ENCODE results near the gene FKBP8. TPM values are rescaled to one million over a fixed set of nuclear protein-coding genes. Genes with fewer than 3 reads are reported as not detected.

The FKBP8 gene
- total RNA-seq, 2 experiments from 2014 or later = 245 to 247 TPM

DNA sequence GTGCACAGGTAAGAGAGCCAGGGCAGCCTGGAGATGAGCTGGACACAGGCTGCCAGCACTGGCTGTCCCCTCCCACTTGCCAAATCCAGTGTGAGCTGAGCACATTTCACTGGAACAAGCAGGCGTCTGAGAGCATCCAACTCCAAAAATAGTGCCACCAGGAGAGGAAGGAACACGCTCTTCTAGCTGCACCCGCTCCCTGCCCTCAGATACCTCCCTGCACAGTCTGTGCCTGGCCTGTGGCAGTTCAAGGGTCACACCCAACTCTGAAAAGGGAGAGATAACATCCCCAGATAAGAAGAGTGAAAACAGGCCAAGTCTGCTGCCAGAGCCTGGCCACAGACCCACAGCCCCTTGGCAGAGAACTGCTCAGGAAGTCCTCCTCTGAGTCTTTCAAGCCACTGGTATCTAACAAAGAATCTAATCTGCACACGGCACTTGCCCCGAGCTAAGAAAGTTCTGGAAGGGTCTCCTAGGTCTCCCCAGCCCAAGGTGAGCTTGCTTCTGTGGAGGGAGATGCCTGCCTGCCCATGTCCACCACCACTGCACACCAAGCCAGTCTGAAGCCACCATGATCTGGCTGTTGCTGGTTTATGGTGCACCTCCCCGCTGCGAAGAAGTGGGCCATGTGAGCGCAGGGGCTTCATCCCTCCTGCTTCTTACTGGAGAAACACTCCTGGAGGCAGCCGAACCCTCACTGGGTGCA, 36.2 kb downstream of the FKBP8 start:
- DNase-seq (peak; percentile 62), ATAC-seq (peak; percentile 81)
- POLR2A ChIA-PET = interaction anchor here (0.6 to 2.1 kb wide), 8 partner anchors 10 to 125 kb away, joined by 3 to 7 read pairs (median 4); partner anchors contain the start of gene ELL
- Mint-ChIP-seq H3K36me3 (ENCODE audit: low read depth) (peaks cover 3% of the 10 kb centered on the region), H3K4me3 (peak overlapping the region; percentile 45), H3K27ac (peak overlapping the region; percentile 90), H3K9me3 (ENCODE audit: insufficient read depth) (no peaks in the 10 kb centered on the region), H3K27me3 (ENCODE audit: low read depth) (no peaks in the 10 kb centered on the region), H3K4me1 (ENCODE audit: low read depth) (peaks cover 76% of the 10 kb centered on the region)
- CTCF ChIA-PET = interaction anchor here (0.8 to 6.8 kb wide), 10 partner anchors 8 to 341 kb away, joined by 3 to 78 read pairs (median 3); partner anchors contain the start of gene ELL

- H3K27me3 Mint-ChIP-seq (ENCODE audit: low read depth) = no peaks in the 10 kb centered on the region
- CTCF ChIA-PET = interaction anchor here (0.8 to 6.8 kb wide), 10 partner anchors 7 to 342 kb away, joined by 3 to 78 read pairs (median 3); partner anchors contain the start of gene ELL
- ATAC-seq = peak; percentile 18
- peak overlapping the region; percentile 90 for H3K27ac Mint-ChIP-seq
- POLR2A ChIA-PET = interaction anchor here (1.0 to 2.1 kb wide), 5 partner anchors 9 to 66 kb away, joined by 3 to 7 read pairs (median 4); partner anchors contain the start of gene ELL
- peaks cover 84% of the 10 kb centered on the region for H3K4me1 Mint-ChIP-seq (ENCODE audit: low read depth)
- no peak for DNase-seq
- peaks cover 3% of the 10 kb centered on the region for H3K36me3 Mint-ChIP-seq (ENCODE audit: low read depth)
- peak overlapping the region; percentile 45 for H3K4me3 Mint-ChIP-seq
- no peaks in the 10 kb centered on the region for H3K9me3 Mint-ChIP-seq (ENCODE audit: insufficient read depth)
These were observed 37.1 kb downstream of the FKBP8 start for GRCh38 chr19:18506101-18506930.

- Mint-ChIP-seq H3K27ac (peak overlapping the region; percentile 90), H3K36me3 (ENCODE audit: low read depth) (peaks cover 3% of the 10 kb centered on the region), H3K9me3 (ENCODE audit: insufficient read depth) (no peaks in the 10 kb centered on the region), H3K4me1 (ENCODE audit: low read depth) (peaks cover 93% of the 10 kb centered on the region), H3K27me3 (ENCODE audit: low read depth) (no peaks in the 10 kb centered on the region), H3K4me3 (no peak overlapping the region)
- ChIA-PET CTCF (interaction anchor here (1.1 to 4.7 kb wide), 2 partner anchors 16 to 34 kb away, joined by 3 to 25 read pairs; no protein-coding TSS in a partner anchor), POLR2A (interaction anchor here (0.6 to 0.8 kb wide), 2 partner anchors 23 to 32 kb away, joined by 3 read pairs; no protein-coding TSS in a partner anchor)
- ATAC-seq = no peak
- DNase-seq = no peak
These were observed 38.3 kb downstream of the FKBP8 start for GRCh38 chr19:18504886-18505610.

DNA sequence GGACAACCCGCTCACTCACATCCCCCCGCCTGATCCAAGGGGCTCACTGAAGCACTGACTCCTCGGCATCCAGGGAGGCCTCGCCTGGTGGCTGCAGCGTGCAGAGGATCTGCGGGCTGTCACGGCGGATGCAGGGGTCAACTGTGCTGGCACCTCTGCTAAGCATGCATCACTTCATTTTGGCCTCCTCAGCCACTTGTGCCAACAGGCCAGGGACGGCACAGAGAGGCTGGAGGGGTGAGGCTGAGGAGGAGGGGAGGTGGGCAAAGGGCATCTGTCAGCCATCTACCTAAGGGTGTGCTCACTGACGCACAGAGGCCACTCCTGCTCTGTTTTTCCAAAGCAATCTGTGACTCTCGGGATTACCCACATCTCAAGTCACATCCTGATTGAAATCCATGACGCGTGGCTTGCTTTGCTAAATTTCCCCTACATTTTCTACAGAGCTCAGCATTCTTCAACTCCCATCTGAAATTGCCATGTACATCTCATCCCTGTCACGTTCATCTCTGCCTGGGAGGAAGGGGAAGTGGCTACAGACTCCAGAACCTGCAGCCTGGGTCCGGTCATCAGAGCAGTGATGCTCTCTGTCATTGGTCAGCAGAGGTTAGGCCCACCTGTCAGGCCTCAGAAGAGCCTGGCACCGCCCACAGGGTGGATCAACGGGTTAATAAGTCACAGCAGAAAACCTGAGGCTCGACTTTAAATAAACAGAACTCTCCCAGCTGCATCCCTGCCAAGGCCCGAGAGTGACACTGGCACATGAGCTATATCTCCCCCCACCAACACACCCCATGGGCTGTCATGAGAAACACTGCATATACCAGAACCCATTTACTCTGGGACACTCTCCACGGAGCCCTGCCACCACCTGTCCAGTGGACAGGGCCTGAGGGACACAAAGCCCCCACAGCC, 39.1 kb downstream of the FKBP8 start:
- Mint-ChIP-seq H3K27me3 (ENCODE audit: low read depth) (no peaks in the 10 kb centered on the region), H3K27ac (peak overlapping the region; percentile 90), H3K4me1 (ENCODE audit: low read depth) (peaks cover 94% of the 10 kb centered on the region), H3K4me3 (no peak overlapping the region), H3K9me3 (ENCODE audit: insufficient read depth) (no peaks in the 10 kb centered on the region), H3K36me3 (ENCODE audit: low read depth) (peaks cover 3% of the 10 kb centered on the region)
- POLR2A ChIA-PET = no interaction called here
- CTCF ChIA-PET = interaction anchor here (0.6 to 4.7 kb wide), 4 partner anchors 14 to 85 kb away, joined by 3 to 25 read pairs (median 4); no protein-coding TSS in a partner anchor
- DNase-seq (no peak), ATAC-seq (no peak)

- ChIA-PET CTCF (interaction anchor here (0.6 to 4.7 kb wide), 4 partner anchors 15 to 86 kb away, joined by 3 to 25 read pairs (median 4); no protein-coding TSS in a partner anchor), POLR2A (no interaction called here)
- H3K27me3 Mint-ChIP-seq (ENCODE audit: low read depth) = no peaks in the 10 kb centered on the region
- peaks cover 3% of the 10 kb centered on the region for H3K36me3 Mint-ChIP-seq (ENCODE audit: low read depth)
- ATAC-seq = no peak
- no peak for DNase-seq
- H3K27ac Mint-ChIP-seq = peak overlapping the region; percentile 2
- no peak overlapping the region for H3K4me3 Mint-ChIP-seq
- H3K9me3 Mint-ChIP-seq (ENCODE audit: insufficient read depth) = no peaks in the 10 kb centered on the region
- peaks cover 94% of the 10 kb centered on the region for H3K4me1 Mint-ChIP-seq (ENCODE audit: low read depth)
These were observed 39.9 kb downstream of the FKBP8 start for GRCh38 chr19:18503337-18503970.

DNA sequence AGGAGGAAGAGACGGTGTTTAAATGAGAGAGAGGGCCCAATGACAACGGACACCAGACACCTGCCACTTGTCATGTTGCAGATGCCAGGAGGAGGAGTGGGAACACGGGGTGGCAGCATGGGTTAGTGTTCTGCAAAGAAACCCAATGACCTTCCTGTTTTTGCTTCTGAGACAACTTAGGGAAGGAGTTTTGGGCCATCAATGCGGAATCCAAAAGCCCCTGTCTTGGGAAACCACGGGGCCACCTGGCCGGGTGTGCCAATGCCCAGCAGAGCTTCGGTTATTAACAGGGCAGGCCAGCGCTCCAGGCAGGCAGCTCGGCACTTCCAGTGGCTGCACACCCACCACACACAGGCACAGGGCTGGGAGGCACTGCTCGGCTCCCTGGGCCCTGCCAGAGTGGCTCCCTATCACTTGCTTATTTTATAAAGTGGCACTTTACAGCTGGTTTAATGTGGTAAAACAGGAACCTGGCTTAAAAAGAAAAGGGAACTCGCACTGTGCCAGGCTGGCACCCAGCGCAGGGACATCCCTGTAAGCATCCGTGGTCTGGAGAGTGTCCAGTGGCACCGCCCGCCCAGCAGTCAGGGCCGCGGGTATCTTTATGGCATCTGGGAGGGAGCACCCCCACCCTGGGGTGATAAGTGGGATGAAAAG, 40.6 kb downstream of the FKBP8 start:
- H3K27ac Mint-ChIP-seq = peak overlapping the region; percentile 2
- H3K4me1 Mint-ChIP-seq (ENCODE audit: low read depth) = peaks cover 95% of the 10 kb centered on the region
- no peak overlapping the region for H3K4me3 Mint-ChIP-seq
- POLR2A ChIA-PET = interaction anchor here (0.8 kb wide), 1 partner anchor 85 kb away, joined by 3 read pairs; no protein-coding TSS in a partner anchor
- no peak for DNase-seq
- no peaks in the 10 kb centered on the region for H3K9me3 Mint-ChIP-seq (ENCODE audit: insufficient read depth)
- peaks cover 1% of the 10 kb centered on the region for H3K36me3 Mint-ChIP-seq (ENCODE audit: low read depth)
- CTCF ChIA-PET = interaction anchor here (0.8 to 4.7 kb wide), 3 partner anchors 18 to 87 kb away, joined by 4 to 25 read pairs (median 4); no protein-coding TSS in a partner anchor
- no peak for ATAC-seq
- H3K27me3 Mint-ChIP-seq (ENCODE audit: low read depth) = no peaks in the 10 kb centered on the region

DNA sequence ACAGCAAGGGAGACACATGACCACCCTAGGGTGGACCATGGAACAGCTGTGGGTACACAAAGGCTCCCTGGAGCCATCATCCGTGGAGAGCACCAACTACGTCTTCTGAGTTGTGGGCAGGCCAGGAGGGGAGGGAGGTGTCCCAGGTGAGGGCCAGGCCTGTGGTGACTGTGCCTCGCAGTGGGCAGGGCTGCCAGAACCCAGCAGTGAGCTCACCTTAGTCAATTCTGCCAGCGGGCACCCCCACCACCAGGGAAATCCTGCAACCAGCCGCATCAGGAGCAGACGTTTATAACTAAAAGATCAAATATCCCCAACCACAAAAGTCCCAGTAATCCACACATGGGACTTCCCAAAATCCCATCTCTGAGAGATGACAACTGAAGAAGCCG, 41.1 kb downstream of the FKBP8 start:
- POLR2A ChIA-PET = interaction anchor here (0.8 kb wide), 1 partner anchor 86 kb away, joined by 3 read pairs; no protein-coding TSS in a partner anchor
- Mint-ChIP-seq H3K36me3 (ENCODE audit: low read depth) (no peaks in the 10 kb centered on the region), H3K27ac (peak overlapping the region; percentile 35), H3K4me3 (no peak overlapping the region), H3K9me3 (ENCODE audit: insufficient read depth) (no peaks in the 10 kb centered on the region), H3K4me1 (ENCODE audit: low read depth) (peaks cover 92% of the 10 kb centered on the region), H3K27me3 (ENCODE audit: low read depth) (no peaks in the 10 kb centered on the region)
- DNase-seq (no peak), ATAC-seq (no peak)
- CTCF ChIA-PET = interaction anchor here (1.7 to 4.7 kb wide), 2 partner anchors 18 to 87 kb away, joined by 4 to 25 read pairs; no protein-coding TSS in a partner anchor

- Mint-ChIP-seq H3K4me3 (no peak overlapping the region), H3K9me3 (ENCODE audit: insufficient read depth) (no peaks in the 10 kb centered on the region), H3K4me1 (ENCODE audit: low read depth) (peaks cover 92% of the 10 kb centered on the region), H3K27ac (peak overlapping the region; percentile 35), H3K27me3 (ENCODE audit: low read depth) (no peaks in the 10 kb centered on the region), H3K36me3 (ENCODE audit: low read depth) (no peaks in the 10 kb centered on the region)
- ATAC-seq (no peak), DNase-seq (no peak)
- ChIA-PET CTCF (interaction anchor here (4.7 kb wide), 1 partner anchor 19 kb away, joined by 25 read pairs; no protein-coding TSS in a partner anchor), POLR2A (interaction anchor here (0.6 to 0.8 kb wide), 2 partner anchors 15 to 86 kb away, joined by 3 read pairs; no protein-coding TSS in a partner anchor)
These were observed 41.5 kb downstream of the FKBP8 start for GRCh38 chr19:18501832-18502231.

DNA sequence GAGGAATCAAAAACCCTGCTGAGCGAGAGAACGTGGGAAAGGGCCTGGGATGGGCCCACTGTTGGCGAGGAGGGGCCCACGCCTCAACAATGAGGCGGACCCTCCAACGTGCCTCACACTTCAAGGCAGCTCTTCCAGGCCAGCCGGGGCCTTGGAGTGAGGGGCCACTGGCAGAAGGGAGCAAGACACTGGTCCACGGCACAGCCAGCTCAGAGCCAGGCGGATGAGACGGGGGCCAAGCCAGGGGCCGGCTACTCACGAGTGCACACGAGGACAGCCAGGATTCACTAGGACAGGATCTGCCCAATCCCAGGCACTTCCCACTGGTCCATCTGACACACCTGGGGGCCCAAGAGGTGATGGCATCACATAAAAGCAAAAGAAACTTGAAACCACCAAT, 42.0 kb downstream of the FKBP8 start:
- DNase-seq = no peak

More for the DNA sequence above, 42.0 kb downstream of the FKBP8 start:
- CTCF ChIA-PET = interaction anchor here (4.7 kb wide), 1 partner anchor 19 kb away, joined by 25 read pairs; no protein-coding TSS in a partner anchor
- Mint-ChIP-seq H3K27ac (peak overlapping the region; percentile 35), H3K4me1 (ENCODE audit: low read depth) (peaks cover 92% of the 10 kb centered on the region), H3K27me3 (ENCODE audit: low read depth) (no peaks in the 10 kb centered on the region), H3K36me3 (ENCODE audit: low read depth) (no peaks in the 10 kb centered on the region), H3K4me3 (no peak overlapping the region), H3K9me3 (ENCODE audit: insufficient read depth) (no peaks in the 10 kb centered on the region)
- POLR2A ChIA-PET = interaction anchor here (0.6 kb wide), 1 partner anchor 16 kb away, joined by 3 read pairs; no protein-coding TSS in a partner anchor
- ATAC-seq = no peak

Measured in activated CD8-positive, alpha-beta T cell treated with anti-CD3 and anti-CD28 coated beads, Interleukin-2, amount 10 ng/mL, durations not matched to agents 7 days and 5 days (primary cell).